Measurements from ENCODE around the gene ATP23.

ATP23 gene

GRCh38 chr12:57939291-57939690 lies 2.1 kb upstream of the ATP23 start:
- TF ChIP-seq CTCF (IDR thresholded peaks at IDR 0.05; ENCODE audit: extremely low read depth, missing control alignments) = no peak
- no peak for DNase-seq (ENCODE audit: low spot score)

GRCh38 chr12:57940052-57940914 lies 1.1 kb upstream of the ATP23 start:
- TF ChIP-seq CTCF (IDR thresholded peaks at IDR 0.05; ENCODE audit: extremely low read depth, missing control alignments) = no peak
- no peak for DNase-seq (ENCODE audit: low spot score)

GRCh38 chr12:57940915-57941164 lies 527 bp upstream of the ATP23 start:
- TF ChIP-seq CTCF (IDR thresholded peaks at IDR 0.05; ENCODE audit: extremely low read depth, missing control alignments) = no peak
- no peak for DNase-seq (ENCODE audit: low spot score)

GRCh38 chr12:57943438-57944080 lies 2.2 kb downstream of the ATP23 start:
- TF ChIP-seq CTCF (IDR thresholded peaks at IDR 0.05; ENCODE audit: extremely low read depth, missing control alignments) = no peak
- DNase-seq (ENCODE audit: low spot score) = no peak

- TF ChIP-seq CTCF (IDR thresholded peaks at IDR 0.05; ENCODE audit: extremely low read depth, missing control alignments) = no peak
- DNase-seq (ENCODE audit: low spot score) = no peak
Measured at GRCh38 chr12:57944313-57945023, 3.1 kb downstream of the ATP23 start.

- no peak for DNase-seq (ENCODE audit: low spot score)
- no peak for TF ChIP-seq CTCF (IDR thresholded peaks at IDR 0.05; ENCODE audit: extremely low read depth, missing control alignments)
Measured at GRCh38 chr12:57952766-57953165, 11.4 kb downstream of the ATP23 start.

GRCh38 chr12:57954768-57955167 lies 13.4 kb downstream of the ATP23 start:
- DNase-seq (ENCODE audit: low spot score) = no peak
- no peak for TF ChIP-seq CTCF (IDR thresholded peaks at IDR 0.05; ENCODE audit: extremely low read depth, missing control alignments)
